DND-41 (cell line): ENCODE results near the gene USP32.

Source experiments
- ATAC-seq: fragments of 200-7000 bp; cut with Tn5 transposase; 3 replicates; pipeline ENCODE4 v1.9.1; 2021; ENCODE audit warnings: low read depth; ENCODE audit not compliant: insufficient read depth
- DNase-seq: peaks from one replicate; pipeline ENCODE4 v3.0.0-alpha.2; 2020
- H2AFZ ChIP-seq: 2 replicates; pipeline ENCODE4 v1.6.0; 2012; ENCODE audit warnings: low read depth, low read length
- H3K27ac ChIP-seq: 2 replicates; pipeline ENCODE4 v1.5.1; 2012; ENCODE audit warnings: low read length, inconsistent platforms
- H3K27me3 ChIP-seq: fragments of 200-600 bp; sonication (generic); 2 replicates; pipeline ENCODE4 v1.6.0; 2012; ENCODE audit warnings: low read length, mild to moderate bottlenecking, inconsistent platforms; ENCODE audit not compliant: insufficient read depth, poor library complexity
- H3K36me3 ChIP-seq: 2 replicates; pipeline ENCODE4 v1.5.1; 2012; ENCODE audit warnings: low read length, inconsistent platforms; ENCODE audit not compliant: insufficient read depth
- H3K4me1 ChIP-seq: 2 replicates; pipeline ENCODE4 v1.5.1; 2012; ENCODE audit warnings: mild to moderate bottlenecking, low read length; ENCODE audit not compliant: insufficient read depth
- H3K4me2 ChIP-seq: 2 replicates; pipeline ENCODE4 v1.6.0; 2012; ENCODE audit warnings: mild to moderate bottlenecking, moderate library complexity, low read length, inconsistent platforms; ENCODE audit not compliant: insufficient read depth
- H3K4me3 ChIP-seq, 2 experiments: fragments of 200-600 bp in 1 of 2; shearing (Covaris generic) in 1 of 2; 2 replicates each; pipeline ENCODE4 v1.5.1; 2012 to 2016; ENCODE audit warnings: inconsistent platforms in 2 of 2, low read length in 2 of 2, mild to moderate bottlenecking in 2 of 2, low read depth in 1 of 2, moderate library complexity in 1 of 2
- H3K79me2 ChIP-seq: 2 replicates; pipeline ENCODE4 v1.6.0; 2012; ENCODE audit warnings: low read length, inconsistent platforms; ENCODE audit not compliant: insufficient read depth
- H3K9ac ChIP-seq: 2 replicates; pipeline ENCODE4 v1.6.0; 2012; ENCODE audit warnings: low read depth, mild to moderate bottlenecking, inconsistent platforms, low read length, moderate library complexity
- H3K9me3 ChIP-seq: 2 replicates; pipeline ENCODE4 v1.5.1; 2012; ENCODE audit warnings: low read length, moderate library complexity, mild to moderate bottlenecking, inconsistent platforms; ENCODE audit not compliant: insufficient read depth, severe bottlenecking
- H4K20me1 ChIP-seq: 2 replicates; pipeline ENCODE4 v1.6.0; 2012; ENCODE audit warnings: low read length; ENCODE audit not compliant: insufficient read depth
- EZH2 ChIP-seq: IDR thresholded peaks from 3 replicates; pipeline ENCODE4 v1.6.1; 2012; ENCODE audit warnings: borderline replicate concordance, low read depth, mild to moderate bottlenecking, moderate library complexity, low read length, inconsistent platforms; ENCODE audit not compliant: severe bottlenecking
- TF ChIP-seq, protein P1 (sequence below): IDR thresholded peaks from 2 replicates; pipeline ENCODE4 v1.5.1; 2012; ENCODE audit warnings: borderline replicate concordance, low read length, moderate library complexity, mild to moderate bottlenecking; ENCODE audit not compliant: poor library complexity, severe bottlenecking; ENCODE audit errors: extremely low read depth

Gene USP32

DNA sequence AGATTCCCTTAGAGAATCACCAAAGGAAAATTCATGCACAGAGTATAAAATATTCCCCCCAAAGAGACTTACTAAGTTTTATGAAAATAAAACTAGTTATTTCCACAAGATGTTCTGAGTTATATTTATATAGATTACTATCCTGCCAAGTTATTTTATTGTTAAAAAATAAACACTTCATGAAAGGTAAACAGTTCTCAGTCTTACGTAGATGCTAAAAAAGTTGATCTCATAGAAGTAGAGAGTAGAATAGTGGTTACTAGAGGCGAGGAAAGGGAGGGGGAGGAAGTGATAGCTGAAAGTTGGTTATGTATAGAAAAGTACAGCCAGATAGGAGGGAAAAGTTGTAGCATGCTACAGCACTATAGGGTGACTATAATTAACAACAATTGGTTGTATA lies 65.2 kb downstream of the USP32 start:
- H2AFZ ChIP-seq: no peak overlapping the region

DNA sequence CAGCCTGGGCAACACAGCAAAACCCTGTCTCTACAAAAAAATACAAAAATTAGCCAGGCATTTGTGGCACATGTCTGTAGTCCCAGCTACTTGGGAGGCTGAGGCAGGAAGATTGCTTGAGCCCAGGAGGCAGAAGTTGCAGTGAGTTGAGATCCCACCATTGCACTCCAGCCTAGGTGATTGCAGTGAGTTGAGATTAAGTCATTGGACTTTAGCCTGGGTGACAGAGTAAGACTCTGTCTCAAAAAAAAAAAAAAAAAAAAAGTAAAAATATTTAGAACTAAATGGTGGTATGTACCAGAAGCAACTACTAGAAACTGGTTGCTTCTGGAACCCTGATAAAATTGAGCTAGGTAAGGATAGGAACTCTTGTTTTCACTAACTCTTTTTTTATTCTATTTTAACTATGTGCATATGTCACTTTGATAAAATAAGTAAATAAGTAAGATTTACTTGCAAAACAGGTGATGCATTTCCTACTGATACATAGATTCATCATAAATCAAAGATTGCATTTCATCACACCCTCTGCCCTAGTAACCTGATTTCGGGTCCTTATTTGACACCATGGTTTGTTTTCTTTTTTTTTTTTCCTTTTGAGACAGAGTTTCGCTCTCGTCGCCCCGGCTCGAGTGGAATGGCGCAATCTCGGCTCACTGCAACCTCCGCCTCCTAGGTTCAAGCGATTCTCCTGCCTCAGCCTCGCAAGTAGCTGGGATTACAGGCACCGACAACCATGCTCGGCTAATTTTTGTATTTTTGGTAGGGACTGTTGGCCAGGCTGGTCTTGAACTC lies 66.0 kb downstream of the USP32 start:
- ATAC-seq (no peak), DNase-seq (no peak)
- no peak overlapping the region for H3K27ac ChIP-seq
- peaks cover 10% of the 10 kb centered on the region for H4K20me1 ChIP-seq
- H2AFZ ChIP-seq: no peak overlapping the region
- peaks cover 2% of the 10 kb centered on the region for H3K9me3 ChIP-seq
- H3K4me3 ChIP-seq: no peak overlapping the region
- no peak overlapping the region for H3K4me2 ChIP-seq
- no peaks in the 10 kb centered on the region for H3K27me3 ChIP-seq
- peaks cover 72% of the 10 kb centered on the region for H3K79me2 ChIP-seq
- peaks cover 20% of the 10 kb centered on the region for H3K36me3 ChIP-seq
- TF ChIP-seq, protein P1, sequence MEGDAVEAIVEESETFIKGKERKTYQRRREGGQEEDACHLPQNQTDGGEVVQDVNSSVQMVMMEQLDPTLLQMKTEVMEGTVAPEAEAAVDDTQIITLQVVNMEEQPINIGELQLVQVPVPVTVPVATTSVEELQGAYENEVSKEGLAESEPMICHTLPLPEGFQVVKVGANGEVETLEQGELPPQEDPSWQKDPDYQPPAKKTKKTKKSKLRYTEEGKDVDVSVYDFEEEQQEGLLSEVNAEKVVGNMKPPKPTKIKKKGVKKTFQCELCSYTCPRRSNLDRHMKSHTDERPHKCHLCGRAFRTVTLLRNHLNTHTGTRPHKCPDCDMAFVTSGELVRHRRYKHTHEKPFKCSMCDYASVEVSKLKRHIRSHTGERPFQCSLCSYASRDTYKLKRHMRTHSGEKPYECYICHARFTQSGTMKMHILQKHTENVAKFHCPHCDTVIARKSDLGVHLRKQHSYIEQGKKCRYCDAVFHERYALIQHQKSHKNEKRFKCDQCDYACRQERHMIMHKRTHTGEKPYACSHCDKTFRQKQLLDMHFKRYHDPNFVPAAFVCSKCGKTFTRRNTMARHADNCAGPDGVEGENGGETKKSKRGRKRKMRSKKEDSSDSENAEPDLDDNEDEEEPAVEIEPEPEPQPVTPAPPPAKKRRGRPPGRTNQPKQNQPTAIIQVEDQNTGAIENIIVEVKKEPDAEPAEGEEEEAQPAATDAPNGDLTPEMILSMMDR: no peak
- no peak for TF ChIP-seq EZH2
- H3K9ac ChIP-seq: no peak overlapping the region
- H3K4me1 ChIP-seq: no peaks in the 10 kb centered on the region

More for the DNA sequence above, 65.2 kb downstream of the USP32 start:
- ATAC-seq (no peak), DNase-seq (no peak)
- TF ChIP-seq EZH2: no peak
- Histone ChIP-seq H3K36me3 (peaks cover 22% of the 10 kb centered on the region), H4K20me1 (peaks cover 6% of the 10 kb centered on the region; the same call in 1 of the 2 replicates), H3K9me3 (peaks cover 2% of the 10 kb centered on the region), H3K9ac (no peak overlapping the region), H3K27ac (no peak overlapping the region), H3K79me2 (peaks cover 65% of the 10 kb centered on the region), H3K4me1 (no peaks in the 10 kb centered on the region), H3K4me3 (no peak overlapping the region), H3K4me2 (no peak overlapping the region), H3K27me3 (no peaks in the 10 kb centered on the region)

DNA sequence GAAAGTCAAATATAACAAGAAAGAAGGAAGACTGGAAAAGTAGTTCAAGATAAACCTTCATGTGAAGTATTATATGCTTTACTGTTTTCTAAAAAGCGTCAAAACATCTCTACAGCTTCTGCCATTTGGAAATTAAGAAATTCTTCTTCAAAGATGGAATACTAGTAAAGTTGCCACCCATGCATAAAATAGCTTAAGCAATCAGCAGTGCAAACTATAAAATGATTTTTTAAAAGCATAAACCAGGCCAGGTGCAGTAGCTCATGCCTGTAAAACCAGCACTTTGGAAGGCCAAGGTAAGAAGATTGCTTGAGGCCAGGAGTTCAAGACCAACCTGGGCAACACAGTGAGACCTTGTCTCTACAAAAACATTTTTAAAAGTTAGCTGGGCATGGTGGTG lies 68.2 kb downstream of the USP32 start:
- DNase-seq (no peak), ATAC-seq (no peak)
- no peaks in the 10 kb centered on the region for H3K27me3 ChIP-seq
- peaks cover 15% of the 10 kb centered on the region for H4K20me1 ChIP-seq
- TF ChIP-seq, protein P1: no peak
- TF ChIP-seq EZH2: no peak
- no peak overlapping the region for H3K27ac ChIP-seq
- peaks cover 2% of the 10 kb centered on the region for H3K9me3 ChIP-seq
- peaks cover 11% of the 10 kb centered on the region for H3K36me3 ChIP-seq
- no peak overlapping the region for H3K4me3 ChIP-seq
- no peak overlapping the region for H3K4me2 ChIP-seq
- no peak overlapping the region for H2AFZ ChIP-seq
- no peak overlapping the region for H3K9ac ChIP-seq
- H3K4me1 ChIP-seq: no peaks in the 10 kb centered on the region
- H3K79me2 ChIP-seq: peaks cover 70% of the 10 kb centered on the region

DNA sequence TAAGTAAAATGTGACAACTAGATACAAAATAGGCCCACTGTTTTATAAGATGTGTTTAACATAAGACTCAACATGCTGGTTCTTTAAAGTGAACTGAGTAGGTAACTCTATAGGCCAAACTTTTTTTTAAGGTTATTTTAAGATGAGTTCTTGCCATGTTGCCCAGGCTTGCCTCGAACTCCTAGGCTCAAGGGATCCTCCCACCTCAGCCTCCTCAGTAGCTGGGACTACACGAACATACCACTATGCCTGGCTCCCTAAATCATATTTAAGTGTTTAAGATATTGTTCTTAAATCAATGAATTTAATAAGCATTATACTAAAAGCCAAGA lies 69.9 kb downstream of the USP32 start:
- no peak overlapping the region for H3K4me3 ChIP-seq
- DNase-seq: no peak
- no peak overlapping the region for H2AFZ ChIP-seq
- H3K9me3 ChIP-seq: no peaks in the 10 kb centered on the region
- peaks cover 16% of the 10 kb centered on the region; the same call in 1 of the 2 replicates for H4K20me1 ChIP-seq
- TF ChIP-seq, protein P1: no peak
- TF ChIP-seq EZH2: no peak
- peaks cover 72% of the 10 kb centered on the region for H3K79me2 ChIP-seq
- no peaks in the 10 kb centered on the region for H3K4me1 ChIP-seq
- H3K27ac ChIP-seq: no peak overlapping the region
- H3K27me3 ChIP-seq: no peaks in the 10 kb centered on the region
- ATAC-seq: no peak
- no peak overlapping the region for H3K9ac ChIP-seq
- H3K36me3 ChIP-seq: no peaks in the 10 kb centered on the region
- no peak overlapping the region for H3K4me2 ChIP-seq
